H1 (cell line): ENCODE data around the gene GRK3. TPM values are rescaled to one million over a fixed set of nuclear protein-coding genes. Genes with fewer than 3 reads are reported as not detected.

Experiments
- CTCF ChIA-PET: fragments of 300-600 bp; sonication (Branson Sonifier 250); formaldehyde crosslinking; loops from one replicate; lab custom pipeline; 2021; ENCODE audit not compliant: partially characterized antibody; lab: Charles Lee
- POLR2A ChIA-PET: fragments of 300-600 bp; sonication (Branson Sonifier 250); formaldehyde crosslinking; loops from one replicate; lab custom pipeline; 2021; ENCODE audit warnings: inconsistent platforms; ENCODE audit not compliant: partially characterized antibody; lab: Charles Lee
- DNase-seq, 2 experiments: peaks; one replicate each; pipeline versions ENCODE4 v3.0.0 to v3.0.0-alpha.2; 2010 to 2022; ENCODE audit warnings: low spot score in 2 of 2, low read depth in 1 of 2, mixed read lengths in 1 of 2
- FAIRE-seq: peaks from 2 replicates; lab custom pipeline; 2011; peaks lifted over from hg19 to GRCh38; lab: Jason Lieb, UNC
- H2AFZ ChIP-seq: 2 replicates; pipeline ENCODE4 v1.8.1; 2012; ENCODE audit warnings: low read length, inconsistent platforms
- H2AK5ac ChIP-seq: 2 replicates; pipeline ENCODE4 v1.6.1; 2013; ENCODE audit warnings: low read depth, low read length
- H2BK120ac ChIP-seq: replicated peaks from 2 replicates; pipeline ENCODE3; 2013; ENCODE audit warnings: low read depth, low read length, inconsistent platforms
- H2BK12ac ChIP-seq: 2 replicates; pipeline ENCODE4 v1.6.1; 2013; ENCODE audit warnings: low read depth, low read length
- H2BK15ac ChIP-seq: 2 replicates; pipeline ENCODE4 v1.6.1; 2013; ENCODE audit warnings: low read length
- H2BK20ac ChIP-seq: 2 replicates; pipeline ENCODE4 v1.6.1; 2013; ENCODE audit warnings: low read length
- H2BK5ac ChIP-seq: 2 replicates; pipeline ENCODE4 v1.6.1; 2013; ENCODE audit warnings: low read depth, low read length
- H3K14ac ChIP-seq: 2 replicates; pipeline ENCODE4 v1.6.1; 2013; ENCODE audit warnings: inconsistent platforms; ENCODE audit not compliant: insufficient read length
- H3K18ac ChIP-seq: 2 replicates; pipeline ENCODE4 v1.6.1; 2013; ENCODE audit warnings: low read length; ENCODE audit errors: extremely low read depth
- H3K23ac ChIP-seq: 2 replicates; pipeline ENCODE4 v1.6.1; 2013; ENCODE audit warnings: inconsistent platforms; ENCODE audit not compliant: insufficient read length
- H3K23me2 ChIP-seq: 2 replicates; pipeline ENCODE4 v1.6.1; 2013; ENCODE audit warnings: low read depth, low read length
- H3K27ac ChIP-seq: 2 replicates; pipeline ENCODE4 v1.6.1; 2011; ENCODE audit warnings: low read depth, low read length, inconsistent platforms
- H3K27me3 ChIP-seq, 4 experiments: replicated peaks in 1 of 4; 1 replicate in 1 of 4; 2 replicates in 3 of 4; pipeline versions ENCODE4 v1.6.1 to v1.8.1; 2011 to 2013; ENCODE audit warnings: low read length in 3 of 4, mild to moderate bottlenecking in 3 of 4, inconsistent platforms in 2 of 4, mixed read lengths in 2 of 4, moderate library complexity in 1 of 4; ENCODE audit not compliant: control insufficient read depth in 3 of 4, insufficient read depth in 3 of 4; ENCODE audit errors: extremely low read depth in 1 of 4
- H3K36me3 ChIP-seq, 4 experiments: 2 replicates each; pipeline versions ENCODE4 v1.6.1 to v1.8.1; 2011 to 2013; ENCODE audit warnings: mild to moderate bottlenecking in 4 of 4, low read length in 3 of 4, moderate library complexity in 2 of 4, control low read depth in 1 of 4, inconsistent platforms in 1 of 4; ENCODE audit not compliant: insufficient read depth in 4 of 4, control insufficient read depth in 2 of 4
- H3K4ac ChIP-seq: replicated peaks from 2 replicates; pipeline ENCODE3; 2013; ENCODE audit warnings: low read length, low read depth, mixed read lengths, inconsistent platforms; ENCODE audit not compliant: insufficient read length
- H3K4me1 ChIP-seq, 4 experiments: replicated peaks in 1 of 4; 1 replicate in 1 of 4; 2 replicates in 3 of 4; pipeline versions ENCODE4 v1.6.1 to v1.8.1; 2011 to 2013; ENCODE audit warnings: low read length in 3 of 4, inconsistent platforms in 2 of 4, mixed read lengths in 1 of 4; ENCODE audit not compliant: insufficient read depth in 4 of 4, control insufficient read depth in 3 of 4
- H3K4me2 ChIP-seq, 2 experiments: 2 replicates each; pipeline versions ENCODE4 v1.6.1 to v1.8.1; 2011 to 2013; ENCODE audit warnings: low read depth in 2 of 2, low read length in 2 of 2, control low read depth in 1 of 2, inconsistent platforms in 1 of 2, mild to moderate bottlenecking in 1 of 2; ENCODE audit not compliant: insufficient read depth in 1 of 2
- H3K4me3 ChIP-seq, 4 experiments: fragments of 200-600, 300-600 bp in 1 of 4; sonication (generic), shearing (Covaris generic), sonication (Bioruptor Twin) in 1 of 4; 2 replicates each; pipeline versions ENCODE4 v1.5.1 to v1.8.1; 2011 to 2016; ENCODE audit warnings: low read length in 4 of 4, low read depth in 3 of 4, control low read depth in 2 of 4, inconsistent platforms in 2 of 4, mild to moderate bottlenecking in 2 of 4, mixed read lengths in 1 of 4, moderate library complexity in 1 of 4; ENCODE audit not compliant: insufficient read depth in 2 of 4; ENCODE audit errors: extremely low read depth in 1 of 4
- H3K56ac ChIP-seq: replicated peaks from 2 replicates; pipeline ENCODE3; 2013; ENCODE audit warnings: low read depth, mild to moderate bottlenecking, mixed read lengths, low read length, inconsistent platforms; ENCODE audit not compliant: insufficient read length
- H3K79me1 ChIP-seq: 2 replicates; pipeline ENCODE4 v1.6.1; 2013; ENCODE audit warnings: low read depth, low read length, control low read depth
- H3K79me2 ChIP-seq, 2 experiments: 2 replicates each; pipeline versions ENCODE4 v1.6.1 to v1.8.1; 2012 to 2013; ENCODE audit warnings: low read length in 2 of 2, mild to moderate bottlenecking in 2 of 2, inconsistent platforms in 1 of 2; ENCODE audit not compliant: insufficient read depth in 2 of 2, control insufficient read depth in 1 of 2
- H3K9ac ChIP-seq, 4 experiments: replicated peaks in 1 of 4; 1 replicate in 1 of 4; 2 replicates in 3 of 4; pipeline versions ENCODE4 v1.6.1 to v1.8.1; 2011 to 2013; ENCODE audit warnings: low read depth in 3 of 4, low read length in 3 of 4, control low read depth in 2 of 4, mild to moderate bottlenecking in 2 of 4, moderate library complexity in 2 of 4, inconsistent platforms in 1 of 4; ENCODE audit errors: extremely low read depth in 1 of 4
- H3K9me3 ChIP-seq, 2 experiments: 2 replicates each; pipeline versions ENCODE4 v1.6.1 to v1.8.1; 2012 to 2013; ENCODE audit warnings: mild to moderate bottlenecking in 2 of 2, moderate library complexity in 2 of 2, control low read depth in 1 of 2, inconsistent platforms in 1 of 2, low read depth in 1 of 2, low read length in 1 of 2, mixed read lengths in 1 of 2; ENCODE audit not compliant: insufficient read depth in 2 of 2
- H4K20me1 ChIP-seq, 2 experiments: replicated peaks in 1 of 2; 2 replicates each; pipeline versions ENCODE3 to v1.8.1; 2011 to 2013; ENCODE audit warnings: inconsistent platforms in 2 of 2, low read length in 2 of 2, mild to moderate bottlenecking in 1 of 2; ENCODE audit not compliant: insufficient read depth in 2 of 2, control insufficient read depth in 1 of 2
- H4K5ac ChIP-seq: 2 replicates; pipeline ENCODE4 v1.6.1; 2013; ENCODE audit warnings: low read length, low read depth, mixed read lengths, inconsistent platforms; ENCODE audit not compliant: insufficient read length
- H4K8ac ChIP-seq: 2 replicates; pipeline ENCODE4 v1.8.0; 2013; ENCODE audit warnings: mild to moderate bottlenecking, moderate library complexity, low read length, inconsistent platforms; ENCODE audit not compliant: insufficient read depth; ENCODE audit errors: extremely low read depth
- H4K91ac ChIP-seq: replicated peaks from 2 replicates; pipeline ENCODE3; 2013; ENCODE audit warnings: low read length, mixed read lengths, inconsistent platforms; ENCODE audit not compliant: insufficient read length
- BCL11A ChIP-seq, 2 experiments: IDR thresholded peaks; one replicate each; pipeline ENCODE4 v1.6.1; 2011; ENCODE audit warnings: low read depth in 2 of 2, low read length in 2 of 2, mild to moderate bottlenecking in 2 of 2
- CBX5 ChIP-seq: fragments of 300-800, 300-1000 bp; sonication (generic); IDR thresholded peaks from 2 replicates; pipeline ENCODE4 v1.7.1; 2016; ENCODE audit warnings: antibody characterized with exemption, low read length, low read depth
- CHD1 ChIP-seq: IDR thresholded peaks from 2 replicates; pipeline ENCODE4 v1.6.1; 2012; ENCODE audit warnings: low read depth, low read length, improper control_type of control experiment
- GABPA ChIP-seq: IDR thresholded peaks from 2 replicates; pipeline ENCODE4 v1.6.1; 2011; ENCODE audit warnings: mild to moderate bottlenecking, low read length, moderate library complexity, borderline replicate concordance; ENCODE audit not compliant: insufficient read depth
- HDAC6 ChIP-seq: IDR thresholded peaks from one replicate; pipeline ENCODE4 v1.7.1; 2012; ENCODE audit warnings: low read depth, mild to moderate bottlenecking, inconsistent platforms, low read length, moderate library complexity
- NRF1 ChIP-seq: IDR thresholded peaks from 2 replicates; pipeline ENCODE4 v1.6.1; 2011; ENCODE audit warnings: mild to moderate bottlenecking, low read depth, low read length, improper control_type of control experiment
- PHF8 ChIP-seq: fragments of 200-600 bp; sonication (generic); conservative IDR thresholded peaks from 2 replicates; pipeline ENCODE4 v1.7.1; 2012; ENCODE audit warnings: low read depth, mild to moderate bottlenecking, inconsistent platforms, low read length, moderate library complexity
- POU5F1 ChIP-seq: IDR thresholded peaks from 2 replicates; pipeline ENCODE4 v1.6.1; 2011; ENCODE audit warnings: low read depth, mild to moderate bottlenecking, low read length, moderate library complexity
- RFX5 ChIP-seq: IDR thresholded peaks from 2 replicates; pipeline ENCODE4 v1.6.1; 2011; ENCODE audit warnings: low read depth, low read length, improper control_type of control experiment, borderline replicate concordance
- RXRA ChIP-seq: IDR thresholded peaks from 2 replicates; pipeline ENCODE4 v1.6.1; 2011; ENCODE audit warnings: low read depth, mild to moderate bottlenecking, low read length, moderate library complexity; ENCODE audit not compliant: insufficient read depth
- SIRT6 ChIP-seq: IDR thresholded peaks from one replicate; pipeline ENCODE4 v1.7.1; 2012; ENCODE audit warnings: low read length, inconsistent platforms
- SP2 ChIP-seq: IDR thresholded peaks from 2 replicates; pipeline ENCODE4 v1.6.1; 2012; ENCODE audit warnings: mild to moderate bottlenecking, low read length, inconsistent platforms
- WGBS, 2 experiments: shearing (Covaris generic) in 1 of 2; methylation state at CpG; one replicate each; pipeline versions ENCODE4 v1.1.6 to v1.1.7; 2013 to 2015; ENCODE audit warnings: low lambda C conversion rate in 2 of 2, mixed read lengths in 2 of 2, inconsistent platforms in 1 of 2, low coverage in 1 of 2, missing lambda C conversion rate in 1 of 2; ENCODE audit not compliant: insufficient replicate concordance in 2 of 2, insufficient coverage in 1 of 2, insufficient read length in 1 of 2; ENCODE audit errors: extremely low coverage in 1 of 2, missing lambda C conversion rate in 1 of 2; 5-methylcytosine and 5-hydroxymethylcytosine counted together
- polyA plus RNA-seq, 7 experiments: library from polyadenylated mRNA; depleted of rRNA in 3 of 7; stranded (reverse) in 5 of 7; unstranded in 2 of 7; fragments of >200 nt in 5 of 7; fragments of 200-250 nt in 2 of 7; gene quantifications; 1 replicate in 5 of 7; 2 replicates in 1 of 7; 4 replicates in 1 of 7; pipeline versions ENCODE4 v1.2.1 to v1.2.3, GENCODE V29; 2011 to 2013; ENCODE audit warnings: missing spikeins in 2 of 7, mixed read lengths in 2 of 7
- total RNA-seq: library from RNA; stranded (reverse); fragmentation: NEBNext Ultra II Directional; extraction: Animal tissue kit (Norgen Biotek cat#: 25700); gene quantifications from 2 replicates; pipeline ENCODE4 v1.2.1, GENCODE V29; 2021
- TF ChIP-seq, protein P1 (sequence below), 3 experiments: IDR thresholded peaks; 1 replicate in 2 of 3; 2 replicates in 1 of 3; pipeline versions ENCODE4 v1.5.1 to v1.6.1; 2011; ENCODE audit warnings: low read length in 3 of 3, mild to moderate bottlenecking in 3 of 3, inconsistent platforms in 2 of 3, low read depth in 1 of 3, moderate library complexity in 1 of 3; ENCODE audit not compliant: insufficient read depth in 1 of 3; ENCODE audit errors: control extremely low read depth in 1 of 3

Gene GRK3
- total and polyA plus RNA-seq, 2 of the 8 experiments (the other 6 are each of a cell fraction or from before 2014, with no cell fraction given), result 7.5 to 35.3 TPM

DNA sequence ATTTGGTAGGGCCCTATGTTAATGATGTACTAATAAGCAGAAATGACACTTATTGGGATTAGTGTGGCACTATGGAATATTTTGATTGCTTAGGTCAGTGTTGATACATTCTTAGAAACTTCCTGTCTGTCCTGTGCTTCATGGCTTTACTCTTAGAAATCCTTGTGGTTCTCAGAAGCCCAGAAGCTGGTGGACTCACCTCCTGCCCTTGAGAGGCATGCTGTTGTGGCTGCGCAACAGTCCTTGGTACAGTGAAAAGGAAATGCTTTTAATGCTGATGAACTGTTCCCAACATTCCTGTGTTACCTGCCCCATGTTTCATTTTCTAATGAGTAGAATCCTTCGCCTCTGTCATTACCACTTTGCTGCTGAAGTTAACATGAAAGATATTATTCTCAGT, 125.2 kb downstream of the GRK3 start:
- no peak overlapping the region for H3K23ac ChIP-seq
- no peak overlapping the region for H3K27ac ChIP-seq
- no peak overlapping the region for H3K4ac ChIP-seq
- no peak overlapping the region for H3K4me3 ChIP-seq
- no peaks in the 10 kb centered on the region for H3K27me3 ChIP-seq
- H3K9me3 ChIP-seq, result no peaks in the 10 kb centered on the region
- H2BK5ac ChIP-seq, result no peak overlapping the region
- H2AK5ac ChIP-seq, result no peak overlapping the region
- no peak overlapping the region for H2AFZ ChIP-seq
- no peak overlapping the region for H2BK120ac ChIP-seq
- H3K4me2 ChIP-seq, result no peak overlapping the region
- H3K79me1 ChIP-seq, result no peaks in the 10 kb centered on the region
- no peak overlapping the region for H4K91ac ChIP-seq
- 81% methylated on average over 2 of the region's 2 CpGs; no CpG with 5 or more reads in 1 of the 2 experiments for WGBS, 2 experiments
- peaks cover 0 to 5% (median 4%) of the 10 kb centered on the region in 4 experiments; a peak in 4 of 8 replicates for H3K36me3 ChIP-seq
- ChIA-PET POLR2A (no interaction called here), CTCF (no interaction called here)
- no peak overlapping the region for H4K8ac ChIP-seq
- no peak overlapping the region for H2BK12ac ChIP-seq
- H2BK20ac ChIP-seq, result no peak overlapping the region
- no peak overlapping the region for H4K5ac ChIP-seq
- H2BK15ac ChIP-seq, result no peak overlapping the region
- H3K9ac ChIP-seq, result no peak overlapping the region
- FAIRE-seq (no peak), DNase-seq (no peak)
- no peaks in the 10 kb centered on the region for H3K23me2 ChIP-seq
- no peaks in the 10 kb centered on the region for H4K20me1 ChIP-seq
- no peaks in the 10 kb centered on the region for H3K79me2 ChIP-seq
- H3K4me1 ChIP-seq, result peaks cover 0 to 4% (median 0%) of the 10 kb centered on the region in 4 experiments; a peak in 2 of 7 replicates
- no peak overlapping the region for H3K56ac ChIP-seq
- H3K14ac ChIP-seq, result no peak overlapping the region
- H3K18ac ChIP-seq, result no peak overlapping the region
- TF ChIP-seq NRF1 (no peak), RFX5 (no peak), RXRA (no peak), CBX5 (no peak), PHF8 (no peak), POU5F1 (no peak), CHD1 (no peak), GABPA (no peak), SIRT6 (no peak), HDAC6 (no peak), SP2 (no peak), BCL11A (IDR thresholded peaks at IDR 0.05; ENCODE audit: low read depth in 2 of 2, low read length in 2 of 2) (no peak)
- TF ChIP-seq, protein P1, sequence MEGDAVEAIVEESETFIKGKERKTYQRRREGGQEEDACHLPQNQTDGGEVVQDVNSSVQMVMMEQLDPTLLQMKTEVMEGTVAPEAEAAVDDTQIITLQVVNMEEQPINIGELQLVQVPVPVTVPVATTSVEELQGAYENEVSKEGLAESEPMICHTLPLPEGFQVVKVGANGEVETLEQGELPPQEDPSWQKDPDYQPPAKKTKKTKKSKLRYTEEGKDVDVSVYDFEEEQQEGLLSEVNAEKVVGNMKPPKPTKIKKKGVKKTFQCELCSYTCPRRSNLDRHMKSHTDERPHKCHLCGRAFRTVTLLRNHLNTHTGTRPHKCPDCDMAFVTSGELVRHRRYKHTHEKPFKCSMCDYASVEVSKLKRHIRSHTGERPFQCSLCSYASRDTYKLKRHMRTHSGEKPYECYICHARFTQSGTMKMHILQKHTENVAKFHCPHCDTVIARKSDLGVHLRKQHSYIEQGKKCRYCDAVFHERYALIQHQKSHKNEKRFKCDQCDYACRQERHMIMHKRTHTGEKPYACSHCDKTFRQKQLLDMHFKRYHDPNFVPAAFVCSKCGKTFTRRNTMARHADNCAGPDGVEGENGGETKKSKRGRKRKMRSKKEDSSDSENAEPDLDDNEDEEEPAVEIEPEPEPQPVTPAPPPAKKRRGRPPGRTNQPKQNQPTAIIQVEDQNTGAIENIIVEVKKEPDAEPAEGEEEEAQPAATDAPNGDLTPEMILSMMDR (IDR thresholded peaks at IDR 0.05; ENCODE audit: control extremely low read depth in 1 of 3, insufficient read depth in 1 of 3, low read depth in 1 of 3, low read length in 3 of 3), result no peak
